ENCODE data around the gene KRT36. TPM values are rescaled to one million over a fixed set of nuclear protein-coding genes. Genes with fewer than 3 reads are reported as not detected.

The KRT36 gene
- total RNA-seq, 1 donor from 2014 or later = not detected

DNA sequence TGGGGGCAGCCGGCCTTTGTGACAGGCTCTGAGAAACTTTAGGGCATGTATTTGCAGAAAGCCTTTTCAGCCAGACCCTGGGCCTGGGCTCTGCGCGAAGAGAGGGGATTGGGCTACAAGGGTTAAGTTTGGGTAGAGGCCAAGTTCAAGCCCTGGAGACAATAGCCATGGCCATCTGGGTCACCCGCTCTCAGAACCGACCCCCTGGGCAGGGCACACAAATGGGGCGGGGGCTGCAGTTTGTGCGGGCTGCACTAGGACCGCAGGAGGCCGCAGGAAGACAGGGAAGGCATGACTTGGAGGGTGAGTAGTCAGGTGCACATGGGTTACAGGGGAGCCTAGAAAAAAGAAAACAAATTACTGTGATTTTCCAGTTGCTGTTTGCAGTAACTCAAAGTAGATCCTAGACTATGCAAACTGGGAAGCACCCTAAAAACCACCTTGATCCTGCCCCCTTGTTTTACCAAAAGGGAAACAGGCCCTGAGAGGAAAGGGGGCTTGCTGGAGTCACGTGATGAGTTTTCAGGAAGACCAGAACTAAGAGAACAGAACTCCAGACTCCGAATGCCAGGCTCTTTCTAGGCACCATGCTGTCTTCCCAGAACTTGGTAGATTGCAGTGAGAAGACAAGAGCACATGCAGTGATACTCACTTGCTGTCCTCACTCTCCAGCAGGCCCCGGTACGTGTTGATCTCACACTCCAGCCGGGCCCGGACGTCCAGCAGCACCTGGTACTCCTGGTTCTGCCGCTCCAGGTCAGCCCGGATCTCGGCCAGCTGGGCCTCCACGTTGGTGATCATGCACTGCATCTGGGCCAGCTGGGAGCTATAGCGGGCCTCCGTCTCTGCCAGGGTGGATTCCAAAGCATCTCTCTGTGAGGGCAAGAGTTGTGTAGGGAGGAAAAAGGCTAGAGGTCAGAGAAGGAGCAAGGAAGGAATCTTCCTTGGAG, 12.6 kb downstream of the KRT36 start:
- DNase-seq = no peak

DNA sequence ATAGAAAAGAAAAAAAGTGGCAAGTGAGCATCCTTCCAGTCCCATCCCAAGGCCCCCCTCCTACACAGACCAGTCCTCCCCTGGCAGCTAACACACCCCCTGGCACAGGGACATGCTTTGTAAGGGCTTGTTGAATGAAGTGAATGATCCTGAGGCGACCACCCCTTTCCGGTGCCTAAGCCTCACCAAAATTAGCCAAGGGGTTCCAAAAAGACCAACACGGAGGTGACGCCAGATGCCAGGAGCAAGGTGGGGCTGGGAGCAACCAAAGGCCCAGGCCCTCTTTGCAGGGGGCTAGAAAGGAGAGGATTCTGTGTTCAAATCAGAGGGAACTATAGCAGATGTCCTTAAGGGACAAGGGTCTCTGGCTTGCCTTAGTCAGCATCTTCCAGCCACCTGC, 14.3 kb downstream of the KRT36 start:
- no peak for DNase-seq

DNA sequence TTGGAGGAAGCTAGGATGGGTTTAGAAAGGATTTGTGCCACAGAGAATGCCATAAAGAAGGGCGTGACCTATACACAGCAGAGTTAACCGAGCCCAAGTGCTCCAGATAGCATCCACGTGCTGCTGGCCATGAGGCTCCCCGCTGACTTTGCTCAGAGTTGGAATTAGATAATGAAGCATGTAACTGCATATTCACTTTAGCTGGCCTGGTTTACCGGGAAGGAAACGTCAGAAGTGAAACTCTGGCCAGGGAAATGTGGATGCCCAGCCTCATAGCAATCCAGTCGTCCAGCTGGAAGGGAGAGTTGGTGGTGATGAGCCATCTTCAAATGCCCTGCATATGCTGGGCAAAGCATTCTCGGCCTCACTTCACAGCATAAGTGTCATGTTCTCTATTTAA, 14.8 kb downstream of the KRT36 start:
- no peak for DNase-seq

DNA sequence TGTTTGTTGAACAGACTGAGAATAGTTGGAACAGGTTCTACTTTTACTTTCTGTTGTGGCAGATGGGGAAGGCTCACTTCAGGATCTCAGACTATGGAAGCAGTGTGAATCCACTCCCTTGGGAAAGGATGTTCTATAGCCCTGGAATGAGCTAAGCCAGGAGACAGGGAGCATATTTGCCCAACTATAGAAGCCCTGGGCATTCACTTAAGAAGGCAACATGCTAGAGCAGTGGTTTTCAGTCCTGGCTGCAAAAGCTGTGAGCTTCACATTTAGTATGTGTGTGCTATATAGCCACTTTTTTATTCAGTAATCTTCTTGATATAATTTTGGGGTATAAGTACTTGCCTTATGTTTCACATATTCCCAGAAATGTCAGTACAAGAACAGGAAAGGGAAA, 21.4 kb downstream of the KRT36 start:
- DNase-seq = no peak

GRCh38 chr17:41467561-41467960, 22.1 kb downstream of the KRT36 start:
- no peak for DNase-seq

DNA sequence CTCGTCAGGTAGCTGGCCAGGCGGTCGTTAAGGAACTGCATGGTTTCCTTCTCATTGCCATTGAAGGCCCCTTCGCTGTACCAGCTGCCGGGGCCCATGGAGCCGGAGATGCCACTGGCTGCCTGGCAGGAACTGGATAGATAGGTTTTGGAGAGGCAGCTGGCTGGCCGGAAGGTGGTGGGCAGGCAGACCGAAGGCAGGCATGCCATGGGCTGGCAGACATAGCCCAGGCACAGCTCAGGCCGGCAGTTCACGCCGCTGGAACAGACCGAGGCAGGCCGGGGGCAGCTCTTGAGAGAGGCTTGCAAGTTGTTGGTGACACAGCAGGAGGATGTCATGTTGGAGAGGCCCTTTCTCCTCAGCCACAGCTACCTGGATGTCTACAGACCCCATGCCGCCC, 22.7 kb downstream of the KRT36 start, which contains the start of gene KRT32:
Gene KRT32 (minus strand): TSS at position 399 of the 400 bp plus-strand sequence. CDS start 61 bp downstream, at position 338.
- DNase-seq = no peak

DNA sequence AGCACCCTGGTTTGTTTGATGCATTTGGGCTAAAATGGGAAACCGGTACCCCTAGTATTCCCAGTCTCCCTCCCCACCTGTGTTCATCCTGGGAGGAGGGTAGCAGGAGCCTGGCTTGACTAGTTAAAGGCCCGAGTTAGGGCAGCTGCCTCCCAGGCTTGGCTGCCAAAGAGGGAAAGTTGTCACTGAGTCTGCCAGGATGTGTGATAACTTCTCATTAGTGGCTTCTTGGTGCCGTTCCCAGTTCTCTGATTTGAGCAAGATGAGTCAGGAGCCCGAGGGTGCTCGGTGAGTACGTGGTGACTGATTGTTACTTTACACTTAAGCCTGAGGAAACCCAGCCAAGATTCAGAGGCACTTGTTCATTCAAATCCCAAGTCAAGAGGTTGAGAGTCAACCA, 25.0 kb downstream of the KRT36 start:
- DNase-seq = peak; percentile 61

- DNase-seq = no peak
These were observed 25.5 kb downstream of the KRT36 start for GRCh38 chr17:41464173-41464572.

GRCh38 chr17:41463746-41464145, 26.0 kb downstream of the KRT36 start:
- no peak for DNase-seq

- no peak for DNase-seq
These were observed 27.0 kb downstream of the KRT36 start for GRCh38 chr17:41462705-41463104.

DNA sequence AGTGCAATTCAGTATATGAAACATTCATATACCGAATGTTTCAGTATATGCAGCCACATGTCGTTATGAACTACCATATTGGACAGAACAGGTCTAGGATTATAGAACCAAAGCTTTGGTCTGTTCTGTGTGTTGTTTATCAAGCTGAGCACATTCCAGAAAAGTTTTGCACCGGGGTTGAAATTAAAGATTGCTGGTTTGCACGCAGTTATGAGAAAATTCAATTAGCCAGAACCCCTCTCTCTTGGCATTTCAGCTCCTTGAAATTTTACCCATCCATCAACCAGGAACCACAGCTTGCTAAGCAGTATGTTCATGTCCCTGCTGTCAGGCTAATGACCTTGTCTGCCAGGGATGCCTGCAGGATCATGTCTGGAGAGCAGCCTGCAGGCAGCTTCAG, 32.0 kb downstream of the KRT36 start:
- no peak for DNase-seq

GRCh38 chr17:41456204-41456603, 33.5 kb downstream of the KRT36 start:
- no peak for DNase-seq

- DNase-seq = no peak
These were observed 34.5 kb downstream of the KRT36 start for GRCh38 chr17:41455236-41455635.

DNA sequence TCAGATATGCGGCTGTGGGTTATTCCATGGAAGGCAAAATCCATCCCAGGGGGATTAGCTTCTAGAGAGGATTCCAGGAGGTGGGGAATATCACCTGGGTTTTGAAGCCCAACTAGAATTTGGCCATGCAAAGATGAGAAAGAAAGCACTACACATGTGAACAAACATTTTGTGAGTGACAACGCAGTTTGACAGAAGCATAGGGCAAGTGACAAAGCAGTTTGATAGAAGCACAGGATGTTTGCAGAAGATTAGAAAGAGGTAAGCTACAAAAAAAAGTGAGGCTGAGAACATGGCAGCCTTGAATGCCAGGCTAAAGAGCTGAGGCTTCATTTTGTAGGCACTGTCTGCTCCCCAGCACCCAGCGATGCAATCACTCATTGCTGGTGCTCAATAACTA, 36.6 kb downstream of the KRT36 start:
- no peak for DNase-seq

DNA sequence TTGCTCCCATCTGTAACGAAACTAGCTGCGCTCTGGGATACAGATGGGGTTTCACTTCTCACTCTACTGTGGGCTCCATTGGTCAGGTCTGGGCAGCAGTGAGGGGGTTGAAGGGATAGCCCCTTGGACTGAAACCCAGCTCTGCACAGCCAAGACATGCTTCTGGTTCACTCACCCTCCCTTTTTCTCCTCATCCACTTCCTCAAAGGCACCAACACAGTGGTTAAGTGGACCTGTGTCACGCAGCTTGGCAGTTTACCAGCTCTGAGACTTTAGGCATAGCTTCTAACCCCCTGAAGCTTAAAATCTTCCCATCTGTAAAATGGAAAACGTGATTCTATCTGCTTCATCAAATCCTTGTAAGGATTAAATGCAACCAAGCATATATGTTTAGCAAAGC, 37.4 kb downstream of the KRT36 start:
- no peak for DNase-seq

- no peak for DNase-seq
These were observed 38.5 kb downstream of the KRT36 start for GRCh38 chr17:41451154-41451728.

DNA sequence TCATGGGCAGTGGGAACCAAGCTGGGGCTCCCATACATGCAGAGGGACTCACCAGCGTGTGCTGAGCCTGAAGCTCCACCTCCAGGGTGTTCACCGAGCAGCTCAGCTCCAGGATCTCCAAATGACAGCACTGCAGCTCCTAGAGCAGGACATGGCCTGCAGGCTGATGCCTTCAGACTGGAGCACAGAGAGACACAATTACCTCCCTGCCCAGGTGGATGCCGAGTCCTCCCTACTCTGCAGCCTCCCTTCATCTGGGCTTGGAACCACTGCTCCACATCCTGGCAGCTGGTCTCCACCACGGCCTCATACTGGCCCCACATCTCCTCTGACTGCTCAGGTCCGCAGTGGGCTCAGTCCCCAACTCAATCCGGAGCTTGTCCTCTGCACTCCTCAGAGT, 40.7 kb downstream of the KRT36 start:
- no peak for DNase-seq

DNA sequence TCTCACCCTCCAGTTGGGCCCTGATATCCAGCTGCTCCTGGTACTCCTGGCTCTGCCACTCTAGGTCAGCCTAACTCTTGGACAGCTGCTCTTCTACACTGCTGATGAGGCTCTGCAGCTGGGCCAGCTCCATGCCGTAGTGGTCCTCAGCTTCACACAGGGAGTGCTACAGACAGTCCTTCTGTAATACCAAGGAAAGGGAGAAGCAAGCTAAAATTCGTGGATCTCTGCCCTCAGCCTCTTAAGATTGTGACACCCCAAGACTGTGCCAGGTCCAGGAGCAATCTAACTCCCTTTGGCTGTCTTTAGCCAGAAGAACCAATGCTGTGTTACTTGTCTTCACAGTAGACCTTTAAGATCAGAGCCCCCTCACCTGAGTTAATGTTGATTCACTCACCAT, 41.2 kb downstream of the KRT36 start:
- no peak for DNase-seq

- no peak for DNase-seq
These were observed 42.9 kb downstream of the KRT36 start for GRCh38 chr17:41446806-41447205.

- no peak for DNase-seq
These were observed 45.1 kb downstream of the KRT36 start for GRCh38 chr17:41444640-41445039.

GRCh38 chr17:41444186-41444585, 45.5 kb downstream of the KRT36 start:
- no peak for DNase-seq

GRCh38 chr17:41442739-41443138, 47.0 kb downstream of the KRT36 start:
- DNase-seq = no peak

GRCh38 chr17:41440531-41441033, 49.1 kb downstream of the KRT36 start, which contains the start of gene KRT38:
KRT38 (minus strand) TSS chr17:41440983; CDS start chr17:41440921, 62 bp downstream.
- DNase-seq = no peak

DNA sequence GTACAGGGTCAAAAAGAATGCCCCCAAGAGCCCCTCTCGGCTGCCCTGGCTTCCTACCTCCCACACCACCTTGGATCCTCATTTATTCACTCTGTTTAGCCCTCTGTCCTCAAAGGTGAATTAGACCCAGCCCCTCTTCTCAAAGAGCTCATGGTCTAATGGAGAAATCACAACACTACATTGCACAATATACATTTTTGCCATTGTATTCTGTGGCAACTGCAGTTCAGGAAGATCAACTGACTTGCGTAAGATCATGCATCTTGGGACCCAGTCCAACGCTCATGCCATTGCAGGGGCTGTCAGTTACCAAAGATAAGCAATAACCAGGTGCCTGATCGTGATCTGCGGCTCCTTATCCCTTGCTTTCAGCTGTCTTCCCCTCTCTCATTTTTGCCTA, 50.3 kb downstream of the KRT36 start:
- no peak for DNase-seq

All from occipital lobe (tissue), 2 donors.